H1 (cell line): ENCODE measurements around the gene ACSF2. TPM values are rescaled to one million over a fixed set of nuclear protein-coding genes. Genes with fewer than 3 reads are reported as not detected.

Source experiments
- CTCF ChIA-PET: fragments of 300-600 bp; sonication (Branson Sonifier 250); formaldehyde crosslinking; loops from one replicate; lab custom pipeline; 2021; ENCODE audit not compliant: partially characterized antibody; lab: Charles Lee
- POLR2A ChIA-PET: fragments of 300-600 bp; sonication (Branson Sonifier 250); formaldehyde crosslinking; loops from one replicate; lab custom pipeline; 2021; ENCODE audit warnings: inconsistent platforms; ENCODE audit not compliant: partially characterized antibody; lab: Charles Lee
- DNase-seq, 2 experiments: peaks; one replicate each; pipeline versions ENCODE4 v3.0.0 to v3.0.0-alpha.2; 2010 to 2022; ENCODE audit warnings: low spot score in 2 of 2, low read depth in 1 of 2, mixed read lengths in 1 of 2
- FAIRE-seq: peaks from 2 replicates; lab custom pipeline; 2011; peaks lifted over from hg19 to GRCh38; lab: Jason Lieb, UNC
- H2AFZ ChIP-seq: 2 replicates; pipeline ENCODE4 v1.8.1; 2012; ENCODE audit warnings: low read length, inconsistent platforms
- H2AK5ac ChIP-seq: 2 replicates; pipeline ENCODE4 v1.6.1; 2013; ENCODE audit warnings: low read depth, low read length
- H2BK120ac ChIP-seq: replicated peaks from 2 replicates; pipeline ENCODE3; 2013; ENCODE audit warnings: low read depth, low read length, inconsistent platforms
- H2BK12ac ChIP-seq: 2 replicates; pipeline ENCODE4 v1.6.1; 2013; ENCODE audit warnings: low read depth, low read length
- H2BK15ac ChIP-seq: 2 replicates; pipeline ENCODE4 v1.6.1; 2013; ENCODE audit warnings: low read length
- H2BK20ac ChIP-seq: 2 replicates; pipeline ENCODE4 v1.6.1; 2013; ENCODE audit warnings: low read length
- H2BK5ac ChIP-seq: 2 replicates; pipeline ENCODE4 v1.6.1; 2013; ENCODE audit warnings: low read depth, low read length
- H3K14ac ChIP-seq: 2 replicates; pipeline ENCODE4 v1.6.1; 2013; ENCODE audit warnings: inconsistent platforms; ENCODE audit not compliant: insufficient read length
- H3K18ac ChIP-seq: 2 replicates; pipeline ENCODE4 v1.6.1; 2013; ENCODE audit warnings: low read length; ENCODE audit errors: extremely low read depth
- H3K23ac ChIP-seq: 2 replicates; pipeline ENCODE4 v1.6.1; 2013; ENCODE audit warnings: inconsistent platforms; ENCODE audit not compliant: insufficient read length
- H3K23me2 ChIP-seq: 2 replicates; pipeline ENCODE4 v1.6.1; 2013; ENCODE audit warnings: low read depth, low read length
- H3K27ac ChIP-seq: 2 replicates; pipeline ENCODE4 v1.6.1; 2011; ENCODE audit warnings: low read depth, low read length, inconsistent platforms
- H3K27me3 ChIP-seq, 4 experiments: replicated peaks in 1 of 4; 1 replicate in 1 of 4; 2 replicates in 3 of 4; pipeline versions ENCODE4 v1.6.1 to v1.8.1; 2011 to 2013; ENCODE audit warnings: low read length in 3 of 4, mild to moderate bottlenecking in 3 of 4, inconsistent platforms in 2 of 4, mixed read lengths in 2 of 4, moderate library complexity in 1 of 4; ENCODE audit not compliant: control insufficient read depth in 3 of 4, insufficient read depth in 3 of 4; ENCODE audit errors: extremely low read depth in 1 of 4
- H3K36me3 ChIP-seq, 4 experiments: 2 replicates each; pipeline versions ENCODE4 v1.6.1 to v1.8.1; 2011 to 2013; ENCODE audit warnings: mild to moderate bottlenecking in 4 of 4, low read length in 3 of 4, moderate library complexity in 2 of 4, control low read depth in 1 of 4, inconsistent platforms in 1 of 4; ENCODE audit not compliant: insufficient read depth in 4 of 4, control insufficient read depth in 2 of 4
- H3K4ac ChIP-seq: replicated peaks from 2 replicates; pipeline ENCODE3; 2013; ENCODE audit warnings: low read length, low read depth, mixed read lengths, inconsistent platforms; ENCODE audit not compliant: insufficient read length
- H3K4me1 ChIP-seq, 4 experiments: replicated peaks in 1 of 4; 1 replicate in 1 of 4; 2 replicates in 3 of 4; pipeline versions ENCODE4 v1.6.1 to v1.8.1; 2011 to 2013; ENCODE audit warnings: low read length in 3 of 4, inconsistent platforms in 2 of 4, mixed read lengths in 1 of 4; ENCODE audit not compliant: insufficient read depth in 4 of 4, control insufficient read depth in 3 of 4
- H3K4me2 ChIP-seq, 2 experiments: 2 replicates each; pipeline versions ENCODE4 v1.6.1 to v1.8.1; 2011 to 2013; ENCODE audit warnings: low read depth in 2 of 2, low read length in 2 of 2, control low read depth in 1 of 2, inconsistent platforms in 1 of 2, mild to moderate bottlenecking in 1 of 2; ENCODE audit not compliant: insufficient read depth in 1 of 2
- H3K4me3 ChIP-seq, 4 experiments: fragments of 200-600, 300-600 bp in 1 of 4; sonication (generic), shearing (Covaris generic), sonication (Bioruptor Twin) in 1 of 4; 2 replicates each; pipeline versions ENCODE4 v1.5.1 to v1.8.1; 2011 to 2016; ENCODE audit warnings: low read length in 4 of 4, low read depth in 3 of 4, control low read depth in 2 of 4, inconsistent platforms in 2 of 4, mild to moderate bottlenecking in 2 of 4, mixed read lengths in 1 of 4, moderate library complexity in 1 of 4; ENCODE audit not compliant: insufficient read depth in 2 of 4; ENCODE audit errors: extremely low read depth in 1 of 4
- H3K56ac ChIP-seq: replicated peaks from 2 replicates; pipeline ENCODE3; 2013; ENCODE audit warnings: low read depth, mild to moderate bottlenecking, mixed read lengths, low read length, inconsistent platforms; ENCODE audit not compliant: insufficient read length
- H3K79me1 ChIP-seq: 2 replicates; pipeline ENCODE4 v1.6.1; 2013; ENCODE audit warnings: low read depth, low read length, control low read depth
- H3K79me2 ChIP-seq, 2 experiments: 2 replicates each; pipeline versions ENCODE4 v1.6.1 to v1.8.1; 2012 to 2013; ENCODE audit warnings: low read length in 2 of 2, mild to moderate bottlenecking in 2 of 2, inconsistent platforms in 1 of 2; ENCODE audit not compliant: insufficient read depth in 2 of 2, control insufficient read depth in 1 of 2
- H3K9ac ChIP-seq, 4 experiments: replicated peaks in 1 of 4; 1 replicate in 1 of 4; 2 replicates in 3 of 4; pipeline versions ENCODE4 v1.6.1 to v1.8.1; 2011 to 2013; ENCODE audit warnings: low read depth in 3 of 4, low read length in 3 of 4, control low read depth in 2 of 4, mild to moderate bottlenecking in 2 of 4, moderate library complexity in 2 of 4, inconsistent platforms in 1 of 4; ENCODE audit errors: extremely low read depth in 1 of 4
- H3K9me3 ChIP-seq, 2 experiments: 2 replicates each; pipeline versions ENCODE4 v1.6.1 to v1.8.1; 2012 to 2013; ENCODE audit warnings: mild to moderate bottlenecking in 2 of 2, moderate library complexity in 2 of 2, control low read depth in 1 of 2, inconsistent platforms in 1 of 2, low read depth in 1 of 2, low read length in 1 of 2, mixed read lengths in 1 of 2; ENCODE audit not compliant: insufficient read depth in 2 of 2
- H4K20me1 ChIP-seq, 2 experiments: replicated peaks in 1 of 2; 2 replicates each; pipeline versions ENCODE3 to v1.8.1; 2011 to 2013; ENCODE audit warnings: inconsistent platforms in 2 of 2, low read length in 2 of 2, mild to moderate bottlenecking in 1 of 2; ENCODE audit not compliant: insufficient read depth in 2 of 2, control insufficient read depth in 1 of 2
- H4K5ac ChIP-seq: 2 replicates; pipeline ENCODE4 v1.6.1; 2013; ENCODE audit warnings: low read length, low read depth, mixed read lengths, inconsistent platforms; ENCODE audit not compliant: insufficient read length
- H4K8ac ChIP-seq: 2 replicates; pipeline ENCODE4 v1.8.0; 2013; ENCODE audit warnings: mild to moderate bottlenecking, moderate library complexity, low read length, inconsistent platforms; ENCODE audit not compliant: insufficient read depth; ENCODE audit errors: extremely low read depth
- H4K91ac ChIP-seq: replicated peaks from 2 replicates; pipeline ENCODE3; 2013; ENCODE audit warnings: low read length, mixed read lengths, inconsistent platforms; ENCODE audit not compliant: insufficient read length
- EGR1 ChIP-seq: IDR thresholded peaks from 2 replicates; pipeline ENCODE4 v1.6.1; 2011; ENCODE audit warnings: low read depth, low read length, borderline replicate concordance
- JUND ChIP-seq: IDR thresholded peaks from 2 replicates; pipeline ENCODE4 v1.6.1; 2011; ENCODE audit warnings: mild to moderate bottlenecking, improper control_type of control experiment, low read length
- KDM1A ChIP-seq: fragments of 200-600, 300-600 bp; sonication (generic); IDR thresholded peaks from 2 replicates; pipeline ENCODE4 v1.7.1; 2016; ENCODE audit warnings: mild to moderate bottlenecking, low read length, borderline replicate concordance
- RAD21 ChIP-seq, 2 experiments: IDR thresholded peaks in 1 of 2; conservative IDR thresholded peaks in 1 of 2; 2 replicates each; pipeline ENCODE4 v1.6.1; 2011; ENCODE audit warnings: low read depth in 2 of 2, low read length in 2 of 2, improper control_type of control experiment in 1 of 2, inconsistent platforms in 1 of 2, mild to moderate bottlenecking in 1 of 2, moderate library complexity in 1 of 2
- RNF2 ChIP-seq: fragments of 200-900, 300-1000 bp; sonication (generic); IDR thresholded peaks from 2 replicates; pipeline ENCODE4 v1.7.1; 2016; ENCODE audit warnings: borderline replicate concordance, low read depth, mild to moderate bottlenecking, antibody characterized with exemption, low read length; ENCODE audit not compliant: poor library complexity, severe bottlenecking; ENCODE audit errors: missing control alignments
- SIRT6 ChIP-seq: IDR thresholded peaks from one replicate; pipeline ENCODE4 v1.7.1; 2012; ENCODE audit warnings: low read length, inconsistent platforms
- TAF7 ChIP-seq: optimal IDR thresholded peaks from 2 replicates; pipeline ENCODE3; 2011; ENCODE audit warnings: low read depth, mild to moderate bottlenecking, inconsistent platforms, low read length, moderate library complexity, borderline replicate concordance
- ZNF274 ChIP-seq: IDR thresholded peaks from 2 replicates; pipeline ENCODE4 v1.7.0; 2012; ENCODE audit warnings: low read length, borderline replicate concordance; ENCODE audit errors: extremely low read depth
- WGBS, 2 experiments: shearing (Covaris generic) in 1 of 2; methylation state at CpG; one replicate each; pipeline versions ENCODE4 v1.1.6 to v1.1.7; 2013 to 2015; ENCODE audit warnings: low lambda C conversion rate in 2 of 2, mixed read lengths in 2 of 2, inconsistent platforms in 1 of 2, low coverage in 1 of 2, missing lambda C conversion rate in 1 of 2; ENCODE audit not compliant: insufficient replicate concordance in 2 of 2, insufficient coverage in 1 of 2, insufficient read length in 1 of 2; ENCODE audit errors: extremely low coverage in 1 of 2, missing lambda C conversion rate in 1 of 2; 5-methylcytosine and 5-hydroxymethylcytosine counted together
- polyA plus RNA-seq, 7 experiments: library from polyadenylated mRNA; depleted of rRNA in 3 of 7; stranded (reverse) in 5 of 7; unstranded in 2 of 7; fragments of >200 nt in 5 of 7; fragments of 200-250 nt in 2 of 7; gene quantifications; 1 replicate in 5 of 7; 2 replicates in 1 of 7; 4 replicates in 1 of 7; pipeline versions ENCODE4 v1.2.1 to v1.2.3, GENCODE V29; 2011 to 2013; ENCODE audit warnings: missing spikeins in 2 of 7, mixed read lengths in 2 of 7
- total RNA-seq: library from RNA; stranded (reverse); fragmentation: NEBNext Ultra II Directional; extraction: Animal tissue kit (Norgen Biotek cat#: 25700); gene quantifications from 2 replicates; pipeline ENCODE4 v1.2.1, GENCODE V29; 2021
- TF ChIP-seq, protein P1 (sequence below): IDR thresholded peaks from 2 replicates; pipeline ENCODE4 v1.6.1; 2012; ENCODE audit warnings: inconsistent platforms
- TF ChIP-seq, protein P2 (sequence below): IDR thresholded peaks from 2 replicates; pipeline ENCODE4 v1.6.1; 2012; ENCODE audit warnings: inconsistent platforms

ACSF2 gene
- total and polyA plus RNA-seq, 2 of the 8 experiments (the other 6 are each of a cell fraction or from before 2014, with no cell fraction given) = 14.5 to 16.3 TPM

DNA sequence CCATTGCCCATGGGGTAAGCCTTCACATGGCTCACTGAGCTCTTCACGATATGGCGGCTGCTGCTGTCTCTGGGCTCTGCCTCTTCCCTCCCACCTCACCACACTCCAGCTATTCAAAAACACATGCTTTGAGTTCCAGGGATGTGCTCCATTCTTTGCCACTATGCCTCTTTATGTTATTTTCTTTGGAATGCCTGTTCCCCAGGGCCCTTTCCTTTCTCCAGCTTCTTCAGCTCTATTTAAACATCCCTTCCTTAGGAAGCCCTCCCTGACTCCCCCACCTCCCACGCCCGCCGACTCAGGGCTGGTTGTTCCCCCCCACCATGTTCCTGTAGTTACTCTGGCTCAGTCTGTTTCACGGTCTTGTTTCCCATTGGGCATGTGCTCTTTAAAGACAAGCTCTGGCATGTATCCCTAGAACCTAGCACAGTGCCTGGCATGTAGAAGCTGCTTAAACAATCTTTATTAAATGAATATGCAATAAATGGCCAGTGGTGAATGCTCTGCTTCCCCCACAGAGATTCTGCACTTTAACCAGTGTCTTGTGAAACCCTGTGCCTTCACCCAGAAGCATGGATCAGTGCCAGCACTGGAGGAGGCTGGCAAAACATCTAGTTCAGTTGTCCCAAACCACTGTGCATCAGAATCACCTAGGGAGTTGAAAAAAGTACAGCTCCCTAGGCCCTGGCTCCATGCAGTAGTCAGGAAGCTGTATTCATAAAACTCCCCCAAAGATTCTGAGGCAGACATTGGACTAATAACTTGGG, 89.1 kb downstream of the ACSF2 start:
- H3K27ac ChIP-seq = no peak overlapping the region
- no peaks in the 10 kb centered on the region for H3K9me3 ChIP-seq
- H3K9ac ChIP-seq = no peak overlapping the region
- no peak overlapping the region for H4K8ac ChIP-seq
- H3K36me3 ChIP-seq = no peaks in the 10 kb centered on the region
- no peak for DNase-seq
- no peaks in the 10 kb centered on the region for H3K79me1 ChIP-seq
- H2BK12ac ChIP-seq = peak overlapping the region; percentile 60; the same call in 1 of the 2 replicates
- peaks cover 0 to 2% (median 0%) of the 10 kb centered on the region in 4 experiments; a peak in 2 of 7 replicates for H3K4me1 ChIP-seq
- peaks cover 0 to 1% of the 10 kb centered on the region in 2 experiments for H4K20me1 ChIP-seq
- H2AFZ ChIP-seq = no peak overlapping the region
- no peak overlapping the region for H3K4me3 ChIP-seq
- H3K23me2 ChIP-seq = no peaks in the 10 kb centered on the region
- no peak overlapping the region for H2BK20ac ChIP-seq
- no peak overlapping the region; the same call in 1 of the 2 replicates for H3K18ac ChIP-seq
- no peak overlapping the region for H2BK5ac ChIP-seq
- 74% methylated on average over 6 of the region's 6 CpGs; no CpG with 5 or more reads in 1 of the 2 experiments for WGBS, 2 experiments
- no peak for FAIRE-seq
- no peak overlapping the region for H3K4ac ChIP-seq
- ChIA-PET CTCF (interaction anchor here (0.8 to 2.8 kb wide), 10 partner anchors 13 to 115 kb away, joined by 3 to 9 read pairs (median 4); no protein-coding TSS in a partner anchor), POLR2A (interaction anchor here (0.7 to 1.8 kb wide), 5 partner anchors 10 to 108 kb away, joined by 3 to 5 read pairs (median 5); no protein-coding TSS in a partner anchor)
- H4K5ac ChIP-seq = no peak overlapping the region
- no peak overlapping the region for H2BK120ac ChIP-seq
- H3K56ac ChIP-seq = no peak overlapping the region
- H3K27me3 ChIP-seq = no peaks in the 10 kb centered on the region; a peak in 1 of 7 replicates
- no peak overlapping the region for H3K14ac ChIP-seq
- H3K23ac ChIP-seq = no peak overlapping the region
- H2BK15ac ChIP-seq = no peak overlapping the region; the same call in 1 of the 2 replicates
- no peak overlapping the region for H3K4me2 ChIP-seq
- H3K79me2 ChIP-seq = no peaks in the 10 kb centered on the region
- H4K91ac ChIP-seq = peak overlapping the region; percentile 59
- H2AK5ac ChIP-seq = no peak overlapping the region
- TF ChIP-seq RAD21 (IDR thresholded peaks at IDR 0.05 in 1 of 2, conservative IDR thresholded peaks at IDR 0.05 in 1 of 2; ENCODE audit: low read depth in 2 of 2, low read length in 2 of 2) = no peak
- no peak for TF ChIP-seq RNF2
- no peak for TF ChIP-seq SIRT6
- no peak for TF ChIP-seq TAF7
- TF ChIP-seq JUND = no peak
- no peak for TF ChIP-seq KDM1A
- no peak for TF ChIP-seq EGR1
- TF ChIP-seq, protein P1, sequence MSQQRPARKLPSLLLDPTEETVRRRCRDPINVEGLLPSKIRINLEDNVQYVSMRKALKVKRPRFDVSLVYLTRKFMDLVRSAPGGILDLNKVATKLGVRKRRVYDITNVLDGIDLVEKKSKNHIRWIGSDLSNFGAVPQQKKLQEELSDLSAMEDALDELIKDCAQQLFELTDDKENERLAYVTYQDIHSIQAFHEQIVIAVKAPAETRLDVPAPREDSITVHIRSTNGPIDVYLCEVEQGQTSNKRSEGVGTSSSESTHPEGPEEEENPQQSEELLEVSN = peak; percentile 63; the same call in 1 of the 2 replicates
- TF ChIP-seq, protein P2, sequence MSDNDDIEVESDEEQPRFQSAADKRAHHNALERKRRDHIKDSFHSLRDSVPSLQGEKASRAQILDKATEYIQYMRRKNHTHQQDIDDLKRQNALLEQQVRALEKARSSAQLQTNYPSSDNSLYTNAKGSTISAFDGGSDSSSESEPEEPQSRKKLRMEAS = peak; percentile 76
- no peak for TF ChIP-seq ZNF274
